NCI-H2171 treated with DMSO at 0.1 percent for 48 hours (cell line): ENCODE results near the gene LRIT2.

ENCODE experiments used
- DNase-seq: peaks from one replicate; lab custom pipeline; 2025; lab: John Stamatoyannopoulos, UW

Gene LRIT2

DNA sequence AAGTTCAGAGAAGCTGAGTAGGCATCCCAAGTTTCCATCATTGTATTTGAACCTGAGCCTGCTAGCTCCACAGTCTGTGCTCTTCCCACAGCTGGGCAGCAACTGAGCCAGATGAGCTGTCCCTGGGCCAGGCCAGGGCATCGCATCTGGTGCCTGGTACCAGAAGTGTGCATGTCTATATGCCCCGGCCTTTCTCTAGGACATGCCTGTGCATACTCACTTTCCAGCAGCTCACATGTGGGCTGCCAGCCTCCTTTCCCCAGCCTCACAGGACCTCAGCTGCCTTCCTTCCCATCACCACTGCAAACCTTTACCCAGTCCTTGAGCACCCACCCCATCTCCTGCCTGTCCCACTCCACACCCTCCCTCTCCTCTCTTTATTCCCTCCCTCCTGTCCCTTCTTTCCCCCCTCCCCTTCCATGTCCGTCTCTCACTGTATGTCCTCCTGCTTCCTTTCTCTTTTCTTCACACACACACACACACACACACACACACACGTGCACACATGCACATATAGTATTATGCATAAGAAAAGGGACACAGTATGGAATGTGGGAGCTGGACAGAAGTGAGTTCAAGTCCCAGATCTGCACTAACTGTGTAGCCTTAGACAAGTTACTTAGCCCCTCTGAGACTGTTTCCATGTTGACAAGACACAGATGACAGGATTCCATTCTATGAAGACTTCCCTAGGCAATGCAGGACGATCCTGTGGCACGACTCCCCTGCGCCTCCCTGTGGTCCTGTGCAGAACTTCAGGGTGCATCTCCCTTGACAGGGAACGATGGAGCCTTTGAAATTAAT is 20.1 kb downstream of the LRIT2 start:
- peak; percentile 37 for DNase-seq

- no peak for DNase-seq
Measured at GRCh38 chr10:84204610-84205009, 20.7 kb downstream of the LRIT2 start.

- no peak for DNase-seq
Measured at GRCh38 chr10:84204122-84204521, 21.2 kb downstream of the LRIT2 start.

- DNase-seq, result no peak
Measured at GRCh38 chr10:84202349-84202748, 23.0 kb downstream of the LRIT2 start.

- DNase-seq, result no peak
Measured at GRCh38 chr10:84201682-84202081, 23.7 kb downstream of the LRIT2 start.

DNA sequence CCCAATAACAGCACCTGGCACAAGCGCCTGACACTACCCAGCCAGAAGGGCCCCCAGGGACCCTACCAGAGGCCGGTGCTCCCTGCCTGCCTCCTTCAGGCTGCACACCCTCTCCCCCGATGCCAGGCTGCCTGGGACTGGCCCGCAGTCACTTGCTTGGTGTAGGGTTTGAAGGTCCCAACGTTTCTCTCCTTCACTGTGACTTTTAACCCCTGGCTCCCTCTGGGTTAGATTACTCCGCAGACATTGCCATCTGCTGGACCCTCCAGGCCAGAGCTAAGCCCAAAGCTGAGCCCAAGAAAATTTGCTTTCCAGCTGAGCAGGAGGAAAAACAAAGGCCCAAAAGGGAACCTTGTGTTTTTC is 24.1 kb downstream of the LRIT2 start:
- DNase-seq, result no peak

DNA sequence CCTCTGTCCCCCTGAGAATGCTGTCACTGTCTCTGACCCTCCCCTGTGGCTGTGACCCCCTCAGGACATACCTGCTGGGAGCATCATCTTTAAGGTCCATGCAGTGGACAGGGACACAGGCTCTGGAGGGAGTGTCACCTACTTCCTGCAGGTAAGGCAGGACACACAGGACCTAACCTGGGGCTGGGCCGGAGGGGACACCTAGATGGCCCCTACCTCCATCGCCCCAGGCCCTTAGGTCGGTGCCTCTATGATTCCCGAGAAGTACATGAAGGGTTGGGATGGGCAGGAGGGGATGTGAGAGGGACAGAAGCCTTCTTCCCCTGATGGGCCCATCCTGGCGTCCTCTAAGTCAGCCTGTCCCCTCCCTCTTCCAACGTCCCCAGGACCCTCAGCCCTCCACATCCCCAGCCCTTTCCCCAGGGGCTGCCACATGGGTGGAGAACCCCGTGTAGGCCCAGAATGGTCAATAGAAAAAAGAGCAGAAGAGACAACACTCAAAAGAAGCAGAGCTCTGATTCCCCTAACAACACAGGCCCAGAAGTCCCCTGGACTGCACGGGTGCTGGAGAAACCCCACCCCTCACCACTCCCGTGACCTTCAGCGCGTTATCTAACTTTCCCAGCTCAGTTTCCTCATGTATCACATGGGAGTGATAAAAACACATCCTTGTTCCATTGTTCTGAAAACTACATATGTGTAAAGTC is 24.7 kb downstream of the LRIT2 start:
- DNase-seq, result no peak

- no peak for DNase-seq
Measured at GRCh38 chr10:84198206-84198915, 27.0 kb downstream of the LRIT2 start.

- DNase-seq, result no peak
Measured at GRCh38 chr10:84197643-84198042, 27.7 kb downstream of the LRIT2 start.

DNA sequence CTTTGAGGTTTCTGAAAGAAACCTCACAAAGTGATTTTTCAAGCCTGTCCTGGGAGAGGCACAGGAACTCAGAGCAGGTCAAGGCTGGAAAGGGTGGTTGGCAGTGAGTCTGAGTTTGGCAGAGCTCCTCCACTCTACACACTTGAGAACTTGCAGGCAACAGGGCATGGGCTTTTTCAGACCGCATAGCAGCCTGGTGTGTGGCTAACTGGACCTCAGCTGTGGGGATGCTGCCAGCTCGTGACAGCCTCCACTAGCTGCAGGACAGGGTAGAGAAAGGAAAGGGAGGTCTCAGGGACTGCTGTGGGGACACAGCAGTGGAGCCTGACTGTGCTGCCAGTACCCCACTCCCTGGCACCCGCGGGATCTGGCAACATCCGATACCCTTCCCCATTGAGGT is 28.4 kb downstream of the LRIT2 start:
- DNase-seq, result no peak

DNA sequence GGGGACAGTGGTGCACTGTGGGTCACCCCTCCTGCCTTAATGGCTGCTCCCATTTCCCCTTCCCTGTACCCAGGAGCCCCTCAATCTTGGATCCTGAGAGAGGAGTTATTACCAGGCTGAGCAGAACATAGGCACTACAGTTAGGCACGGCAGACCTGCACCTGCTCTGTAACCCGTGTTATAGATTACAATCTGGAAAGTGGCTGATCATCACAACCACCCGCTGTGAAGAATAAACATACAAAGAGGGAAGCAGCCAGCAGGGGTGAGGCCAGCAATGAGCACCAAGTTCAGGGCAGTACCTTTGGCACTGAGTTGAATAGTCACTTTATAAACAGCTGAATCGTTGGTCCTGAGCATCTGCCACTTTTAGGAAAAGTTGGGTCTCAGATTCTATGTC is 29.3 kb downstream of the LRIT2 start:
- peak; percentile 50 for DNase-seq

DNA sequence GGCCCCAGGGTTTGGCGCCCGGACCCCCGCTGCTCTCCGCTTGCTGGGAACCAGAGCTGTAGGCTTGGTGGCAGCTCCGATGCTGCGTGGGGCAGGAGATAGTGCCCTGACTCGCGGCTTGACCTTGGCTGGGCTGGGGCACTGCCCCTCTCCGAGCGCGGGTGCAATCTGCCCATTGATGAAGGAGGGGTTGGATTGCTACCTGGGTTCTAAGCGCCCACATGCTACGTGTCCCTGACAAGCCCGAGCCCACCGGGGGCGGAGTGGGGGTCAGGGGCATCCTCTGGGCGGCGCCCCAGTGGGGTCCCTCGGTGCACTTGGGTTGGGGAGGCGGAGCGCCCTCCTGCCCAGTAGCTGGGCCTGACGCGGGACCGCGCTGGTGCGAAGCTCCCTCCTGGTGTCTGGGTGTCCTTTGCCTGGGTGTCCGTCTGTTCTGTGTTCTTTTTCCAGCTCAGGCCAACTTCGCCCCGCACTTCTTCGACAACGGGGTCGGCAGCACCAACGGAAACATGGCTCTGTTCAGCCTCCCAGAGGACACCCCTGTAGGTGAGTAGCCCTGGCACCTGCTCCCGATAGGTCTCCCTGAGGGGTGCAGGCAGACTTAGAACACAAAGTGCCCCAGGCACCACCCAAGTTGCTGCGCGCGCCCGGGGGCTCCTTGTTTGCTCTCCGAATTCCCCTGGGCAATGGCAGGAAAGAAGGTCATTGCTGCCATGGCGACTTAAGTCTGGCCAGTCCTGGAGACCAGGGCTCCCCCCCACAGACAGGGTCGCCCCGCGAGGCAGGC is 30.1 kb downstream of the LRIT2 start:
- no peak for DNase-seq

DNA sequence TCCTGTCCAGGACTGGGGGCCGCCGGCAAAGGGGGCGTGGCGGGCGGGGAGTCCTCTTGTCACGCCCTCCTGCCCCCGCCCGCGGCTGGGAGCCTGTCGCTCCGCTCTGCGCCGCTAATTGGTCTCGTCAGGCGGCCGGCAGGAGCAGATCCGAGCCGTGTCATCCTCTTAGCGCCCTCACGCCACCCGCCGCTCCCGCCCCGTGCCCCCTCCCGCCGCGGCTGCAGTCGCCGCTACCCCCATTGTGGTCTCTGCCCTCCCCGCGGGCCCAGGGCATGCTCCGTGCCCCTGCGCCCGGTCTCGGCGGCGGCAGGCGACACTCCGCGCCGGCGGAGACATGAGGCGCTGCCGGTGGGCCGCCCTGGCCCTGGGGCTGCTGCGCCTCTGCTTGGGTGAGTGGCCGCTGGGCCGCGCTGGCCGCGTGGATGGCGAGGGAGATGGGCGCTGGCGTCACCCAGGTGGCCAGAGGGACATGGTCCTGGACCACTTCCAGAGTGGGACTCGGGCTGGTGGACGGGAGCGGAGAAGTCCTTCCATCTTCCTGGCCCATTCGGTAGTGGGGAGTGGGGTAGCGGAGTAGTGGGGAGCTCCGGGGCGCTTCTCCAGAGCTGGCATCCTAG is 30.8 kb downstream of the LRIT2 start, which contains the start of gene CDHR1:
Gene CDHR1 (plus strand): TSS at position 114 of the 620 bp plus-strand sequence. CDS start 224 bp downstream, at position 338.
- peak; percentile 17 for DNase-seq

GRCh38 chr10:84193846-84194423 is 31.4 kb downstream of the LRIT2 start:
- DNase-seq, result no peak

DNA sequence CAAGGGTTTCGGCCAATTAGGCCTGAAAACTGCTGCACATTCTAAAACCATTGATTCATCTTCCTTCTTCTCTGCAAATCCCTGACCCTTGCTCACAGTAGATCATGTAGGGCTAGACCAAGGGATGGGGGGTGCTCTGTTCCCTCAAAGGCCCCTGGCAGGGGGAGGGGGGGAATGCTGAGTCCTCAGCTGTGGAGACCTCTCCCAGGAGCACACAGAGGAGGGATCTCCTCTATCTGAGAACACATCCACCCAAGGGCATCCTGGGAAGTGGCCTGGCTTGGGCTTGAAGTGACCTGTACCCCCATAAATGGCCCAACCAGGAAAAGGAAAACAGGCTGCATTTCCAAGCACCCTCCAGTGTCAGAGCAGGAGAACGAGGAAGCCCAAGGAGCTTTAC is 32.0 kb downstream of the LRIT2 start:
- DNase-seq, result no peak

DNA sequence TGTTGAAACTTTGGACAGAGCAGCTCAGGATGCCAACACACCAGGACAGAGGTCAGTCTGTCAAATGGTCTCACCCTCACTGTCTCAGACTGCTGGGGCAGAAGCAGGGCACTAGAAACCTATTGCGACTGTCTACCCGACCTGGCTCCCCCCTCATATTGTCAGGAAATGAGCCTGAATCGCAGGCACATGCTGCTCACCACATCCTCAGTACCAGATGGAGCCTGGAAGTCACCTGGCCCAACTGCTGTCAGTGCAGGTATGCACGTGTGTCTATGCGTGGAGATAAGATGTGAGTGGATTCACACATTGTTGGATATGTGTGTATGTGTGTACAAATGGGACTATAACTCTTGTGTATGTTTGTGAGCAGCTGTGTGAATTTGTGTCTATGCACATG is 34.2 kb downstream of the LRIT2 start:
- no peak for DNase-seq

DNA sequence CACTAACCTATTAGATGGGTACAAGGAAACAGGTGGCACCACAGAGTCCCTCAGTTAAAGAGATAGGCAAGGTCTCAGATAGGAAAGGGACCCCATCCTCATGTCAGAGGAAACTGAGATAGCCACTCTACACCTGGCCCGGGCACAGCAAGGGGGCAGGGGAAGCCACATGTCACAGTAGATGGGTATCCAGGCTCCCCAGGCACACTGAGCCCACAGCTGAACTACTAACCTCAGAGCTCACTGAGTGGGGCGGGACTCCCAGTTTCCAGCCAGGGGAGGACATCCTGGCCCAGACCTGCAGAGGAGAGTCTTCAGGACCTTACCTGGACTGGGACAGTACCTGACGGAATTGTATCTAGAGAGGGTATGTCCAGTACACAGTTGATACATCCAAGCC is 34.7 kb downstream of the LRIT2 start:
- DNase-seq, result no peak

DNA sequence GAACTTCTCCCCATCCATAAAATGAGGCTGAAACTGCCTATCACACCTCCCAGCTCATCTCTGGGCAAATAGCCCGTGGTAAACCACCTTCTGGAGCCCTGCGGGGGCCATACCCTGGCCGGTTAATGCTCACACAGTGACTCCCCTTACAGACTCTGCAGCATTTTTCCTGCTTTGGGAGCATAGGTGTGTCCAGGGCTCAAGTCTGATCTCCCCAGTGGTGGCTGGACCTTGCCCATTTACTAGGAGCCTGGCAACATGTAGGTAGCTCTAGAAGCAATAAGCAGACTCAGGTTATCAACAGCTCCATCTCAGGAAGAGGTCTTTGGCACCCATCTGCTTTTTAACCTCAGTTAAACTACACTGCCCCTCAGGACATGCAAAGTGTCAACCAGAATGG is 36.5 kb downstream of the LRIT2 start:
- no peak for DNase-seq

DNA sequence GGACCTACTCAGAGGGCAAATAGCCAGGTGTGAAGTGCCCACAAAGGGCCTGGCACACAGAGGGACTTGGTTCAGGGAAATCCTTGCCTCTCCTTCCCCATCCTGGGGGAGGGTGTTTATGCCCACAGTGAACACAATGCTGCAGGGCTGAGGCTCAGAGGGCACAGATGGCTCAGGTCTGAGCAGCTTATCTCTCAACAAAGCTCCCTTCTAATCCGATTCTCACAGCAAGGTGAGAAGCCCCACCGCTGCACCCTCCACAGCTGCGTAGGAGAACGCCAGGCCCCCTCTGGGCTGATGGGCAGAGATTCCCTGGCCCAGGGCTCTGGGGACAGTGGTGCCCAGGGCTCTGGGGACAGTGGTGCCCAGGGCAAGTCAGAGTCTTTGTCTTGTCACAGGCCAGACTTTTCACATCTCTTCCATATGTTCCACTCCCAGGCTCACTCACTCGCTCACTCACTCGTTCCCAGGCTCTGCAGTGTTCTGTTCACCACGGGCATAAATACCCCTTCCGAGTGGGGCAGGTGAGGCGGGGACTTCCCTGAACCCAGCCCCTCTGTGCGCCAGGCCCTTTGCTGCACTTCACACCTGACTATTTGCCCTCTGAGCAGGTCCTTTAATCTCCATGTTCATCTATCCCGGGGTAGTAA is 39.7 kb downstream of the LRIT2 start:
- no peak for DNase-seq

- no peak for DNase-seq
Measured at GRCh38 chr10:84184517-84184916, 40.8 kb downstream of the LRIT2 start.

GRCh38 chr10:84181631-84182030 is 43.7 kb downstream of the LRIT2 start:
- DNase-seq, result no peak
